CD14-positive monocyte (primary cell): ENCODE data around the gene ALKBH3. TPM values are rescaled to one million over a fixed set of nuclear protein-coding genes. Genes with fewer than 3 reads are reported as not detected.

Experiments used
- DNase-seq, 3 donors: peaks; one replicate each; pipeline ENCODE4 v3.0.0-alpha.2; 2011 to 2022
- H2AFZ ChIP-seq: 2 replicates; pipeline ENCODE4 v1.6.0; 2012; ENCODE audit warnings: mild to moderate bottlenecking, low read depth, low read length, inconsistent platforms; ENCODE audit not compliant: insufficient read depth, poor library complexity, severe bottlenecking
- H3K27ac ChIP-seq, 2 donors: 1 replicate in 1 of 2; 2 replicates in 1 of 2; pipeline ENCODE4 v1.5.1; 2012 to 2013; ENCODE audit warnings: low read length in 2 of 2, control low read depth in 1 of 2, inconsistent platforms in 1 of 2, low read depth in 1 of 2, mild to moderate bottlenecking in 1 of 2
- H3K27me3 ChIP-seq, 2 donors: one replicate each; pipeline versions ENCODE4 v1.6.0 to v1.6.1; 2011 to 2013; ENCODE audit warnings: low read length in 2 of 2; ENCODE audit not compliant: control insufficient read depth in 2 of 2, insufficient read depth in 2 of 2
- H3K36me3 ChIP-seq, 2 donors: replicated peaks in 1 of 2; 1 replicate in 1 of 2; 2 replicates in 1 of 2; pipeline versions ENCODE4 v1.5.1 to v1.6.1; 2012 to 2013; ENCODE audit warnings: low read length in 2 of 2, control low read depth in 1 of 2, inconsistent platforms in 1 of 2, mild to moderate bottlenecking in 1 of 2; ENCODE audit not compliant: insufficient read depth in 2 of 2, control insufficient read depth in 1 of 2
- H3K4me1 ChIP-seq, 2 donors: 1 replicate in 1 of 2; 2 replicates in 1 of 2; pipeline versions ENCODE4 v1.5.1 to v1.6.1; 2012 to 2013; ENCODE audit warnings: low read length in 2 of 2, control low read depth in 1 of 2, inconsistent platforms in 1 of 2, mild to moderate bottlenecking in 1 of 2, moderate library complexity in 1 of 2; ENCODE audit not compliant: insufficient read depth in 2 of 2, control insufficient read depth in 1 of 2
- H3K4me2 ChIP-seq: replicated peaks from 2 replicates; pipeline ENCODE3; 2012; ENCODE audit warnings: low read length, moderate library complexity, mild to moderate bottlenecking; ENCODE audit not compliant: poor library complexity, severe bottlenecking; ENCODE audit errors: extremely low read depth
- H3K4me3 ChIP-seq, 3 experiments: fragments of 200-600 bp in 1 of 3; sonication (generic) in 1 of 3; replicated peaks in 1 of 3; 1 replicate in 2 of 3; 2 replicates in 1 of 3; pipeline ENCODE4 v1.5.1; 2011 to 2013; ENCODE audit warnings: low read length in 3 of 3, mild to moderate bottlenecking in 3 of 3, control low read depth in 2 of 3, low read depth in 2 of 3, inconsistent platforms in 1 of 3, moderate library complexity in 1 of 3
- H3K79me2 ChIP-seq: 2 replicates; pipeline ENCODE4 v1.6.0; 2012; ENCODE audit warnings: mild to moderate bottlenecking, control low read depth, inconsistent platforms, low read length, moderate library complexity; ENCODE audit not compliant: insufficient read depth
- H3K9ac ChIP-seq: 2 replicates; pipeline ENCODE4 v1.6.0; 2017; ENCODE audit warnings: low read length, mild to moderate bottlenecking; ENCODE audit not compliant: insufficient read depth, poor library complexity, severe bottlenecking
- H3K9me3 ChIP-seq, 2 donors: replicated peaks in 1 of 2; 1 replicate in 1 of 2; 2 replicates in 1 of 2; pipeline versions ENCODE4 v1.5.1 to v1.6.1; 2012 to 2013; ENCODE audit warnings: low read length in 2 of 2, control low read depth in 1 of 2; ENCODE audit not compliant: control insufficient read depth in 1 of 2, insufficient read depth in 1 of 2
- H4K20me1 ChIP-seq: 2 replicates; pipeline ENCODE4 v1.6.0; 2012; ENCODE audit warnings: mild to moderate bottlenecking, low read length, control low read depth, moderate library complexity; ENCODE audit not compliant: insufficient read depth
- H3K27ac Mint-ChIP-seq, 7 donors: one replicate each; pipeline ENCODE4 v1.8.0; 2020; ENCODE audit warnings: mild to moderate bottlenecking in 7 of 7, mixed read lengths in 7 of 7, moderate library complexity in 6 of 7, inconsistent platforms in 2 of 7
- H3K27me3 Mint-ChIP-seq, 3 donors: one replicate each; pipeline ENCODE4 v1.8.0; 2021 to 2022; ENCODE audit warnings: low read depth in 3 of 3, mild to moderate bottlenecking in 3 of 3, mixed read lengths in 3 of 3, moderate library complexity in 3 of 3, inconsistent platforms in 1 of 3
- H3K36me3 Mint-ChIP-seq, 2 donors: one replicate each; pipeline ENCODE4 v1.8.0; 2020; ENCODE audit warnings: mixed read lengths in 2 of 2, inconsistent platforms in 1 of 2, mild to moderate bottlenecking in 1 of 2
- H3K4me1 Mint-ChIP-seq: one replicate; pipeline ENCODE4 v1.8.0; 2020; ENCODE audit warnings: mild to moderate bottlenecking, mixed read lengths
- H3K4me3 Mint-ChIP-seq, 2 donors: one replicate each; pipeline ENCODE4 v1.8.0; 2020; ENCODE audit warnings: mild to moderate bottlenecking in 2 of 2, mixed read lengths in 2 of 2, moderate library complexity in 1 of 2
- H3K9me3 Mint-ChIP-seq, 7 donors: one replicate each; pipeline ENCODE4 v1.8.0; 2020 to 2022; ENCODE audit warnings: mixed read lengths in 7 of 7, mild to moderate bottlenecking in 6 of 7, moderate library complexity in 6 of 7, inconsistent platforms in 2 of 7
- CTCF ChIP-seq: fragments of 200-600 bp; IDR thresholded peaks from one replicate; pipeline ENCODE4 v1.8.0; 2022; ENCODE audit warnings: antibody characterized with exemption, mild to moderate bottlenecking
- WGBS: methylation state at CpG from one replicate; pipeline ENCODE4 v1.1.5; 2013; ENCODE audit warnings: missing lambda C conversion rate; ENCODE audit not compliant: insufficient coverage; 5-methylcytosine and 5-hydroxymethylcytosine counted together
- intact Hi-C, 2 donors: fragments of 100-400 bp; cut with micrococcal nuclease; formaldehyde crosslinking; loops; one replicate each; pipeline versions ENCODE4 v1.15.0 to v1.15.1; 2023
- polyA plus RNA-seq, 3 donors: library from polyadenylated mRNA; depleted of rRNA in 1 of 3; unstranded in 2 of 3; stranded (reverse) in 1 of 3; fragments of 300-500 nt in 2 of 3; fragments of >200 nt in 1 of 3; fragmentation: Illumina TruSeq in 2 of 3; gene quantifications; 1 replicate in 2 of 3; 2 replicates in 1 of 3; pipeline ENCODE4 v1.2.3, GENCODE V29; 2012 to 2021

ALKBH3 gene
- polyA plus RNA-seq, 3 donors: 22.1 to 25.8 (median 22.7) TPM

DNA sequence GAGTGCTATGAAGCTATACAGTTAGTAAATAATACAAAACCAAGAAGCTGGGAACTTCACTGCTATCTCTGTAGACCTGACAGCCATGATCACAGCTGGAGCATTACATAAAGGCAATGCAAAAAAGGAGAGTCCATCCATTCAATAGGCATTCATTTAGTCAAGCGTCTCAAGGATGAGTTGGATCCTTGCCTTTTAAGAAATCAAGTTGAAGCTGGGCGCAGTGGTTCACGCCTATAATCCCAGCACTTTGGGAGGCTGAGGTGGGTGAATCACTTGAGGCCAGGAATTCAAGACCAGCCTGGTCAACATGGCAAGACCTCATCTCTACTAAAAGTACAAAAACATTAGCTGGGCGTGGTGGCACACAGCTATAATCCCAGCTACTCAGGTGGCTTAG is 48.1 kb upstream of the ALKBH3 start:
- peaks cover 17% of the 10 kb centered on the region for H3K4me1 Mint-ChIP-seq
- peaks cover 7 to 11% of the 10 kb centered on the region in 2 donors for H3K4me1 ChIP-seq
- no peak overlapping the region for H3K27ac ChIP-seq
- H4K20me1 ChIP-seq: no peaks in the 10 kb centered on the region
- H3K4me3 ChIP-seq: no peak overlapping the region
- no peaks in the 10 kb centered on the region for H3K27me3 ChIP-seq
- no peak overlapping the region for H3K4me3 Mint-ChIP-seq
- peak overlapping the region in 2 of 7 donors; percentile 6 to 42 for H3K27ac Mint-ChIP-seq
- H3K9me3 Mint-ChIP-seq: no peaks in the 10 kb centered on the region
- H3K9me3 ChIP-seq: no peaks in the 10 kb centered on the region
- peaks cover 4 to 15% of the 10 kb centered on the region in 2 donors for H3K36me3 ChIP-seq
- H3K27me3 Mint-ChIP-seq: no peaks in the 10 kb centered on the region
- no peaks in the 10 kb centered on the region for H3K79me2 ChIP-seq
- no peak overlapping the region for H3K4me2 ChIP-seq
- no peak for TF ChIP-seq CTCF
- WGBS: 100% methylated on average over 4 of the region's 4 CpGs
- no peak overlapping the region for H3K9ac ChIP-seq
- H2AFZ ChIP-seq: no peak overlapping the region
- peaks cover 10 to 28% of the 10 kb centered on the region in 2 donors for H3K36me3 Mint-ChIP-seq
- DNase-seq: no peak
- intact Hi-C loops: no loop called here

GRCh38 chr11:43833657-43834073 is 47.0 kb upstream of the ALKBH3 start:
- no peak overlapping the region for H2AFZ ChIP-seq
- intact Hi-C loops: no loop called here
- no peak overlapping the region for H3K9ac ChIP-seq
- H3K27ac Mint-ChIP-seq: peak overlapping the region in 2 of 7 donors; percentile 2 to 63
- peaks cover 17% of the 10 kb centered on the region for H3K4me1 Mint-ChIP-seq
- peaks cover 20 to 35% of the 10 kb centered on the region in 2 donors for H3K36me3 Mint-ChIP-seq
- peak overlapping the region in 1 of 2 donors; percentile 42 for H3K27ac ChIP-seq
- H3K9me3 ChIP-seq: no peaks in the 10 kb centered on the region
- DNase-seq: peak; percentile 6 to 45 (median 17)
- H3K4me1 ChIP-seq: peaks cover 7 to 11% of the 10 kb centered on the region in 2 donors
- no peak overlapping the region for H3K4me3 ChIP-seq
- H3K9me3 Mint-ChIP-seq: no peaks in the 10 kb centered on the region
- no peak for TF ChIP-seq CTCF
- H4K20me1 ChIP-seq: no peaks in the 10 kb centered on the region
- WGBS: no CpG with 5 or more reads among the region's 1 CpG
- H3K79me2 ChIP-seq: no peaks in the 10 kb centered on the region
- no peaks in the 10 kb centered on the region for H3K27me3 ChIP-seq
- H3K36me3 ChIP-seq: peaks cover 4 to 21% of the 10 kb centered on the region in 2 donors
- H3K27me3 Mint-ChIP-seq: no peaks in the 10 kb centered on the region
- H3K4me3 Mint-ChIP-seq: no peak overlapping the region
- H3K4me2 ChIP-seq: no peak overlapping the region
